GM20000 (cell line): ENCODE results near the gene STK4.
A peak's percentile ranks its signal among the peaks of the same experiment; 100 is the strongest.

Experiments
- DNase-seq: peaks from one replicate; pipeline ENCODE4 v3.0.0; 2012; ENCODE audit warnings: low spot score
- CTCF ChIP-seq: IDR thresholded peaks from 2 replicates; pipeline ENCODE4 v1.5.1; 2012; ENCODE audit warnings: mild to moderate bottlenecking, control low read depth; ENCODE audit errors: extremely low read depth, missing control alignments

STK4 gene

GRCh38 chr20:45101333-45101850, 135.1 kb downstream of the STK4 start:
- DNase-seq, result no peak

GRCh38 chr20:45103072-45103471, 136.8 kb downstream of the STK4 start:
- no peak for DNase-seq
- TF ChIP-seq CTCF, result no peak

More at GRCh38 chr20:45101333-45101850, 135.1 kb downstream of the STK4 start:
- TF ChIP-seq CTCF, result no peak

- DNase-seq, result no peak
- TF ChIP-seq CTCF, result no peak
These were observed 138.5 kb downstream of the STK4 start for GRCh38 chr20:45104786-45105185.

DNA sequence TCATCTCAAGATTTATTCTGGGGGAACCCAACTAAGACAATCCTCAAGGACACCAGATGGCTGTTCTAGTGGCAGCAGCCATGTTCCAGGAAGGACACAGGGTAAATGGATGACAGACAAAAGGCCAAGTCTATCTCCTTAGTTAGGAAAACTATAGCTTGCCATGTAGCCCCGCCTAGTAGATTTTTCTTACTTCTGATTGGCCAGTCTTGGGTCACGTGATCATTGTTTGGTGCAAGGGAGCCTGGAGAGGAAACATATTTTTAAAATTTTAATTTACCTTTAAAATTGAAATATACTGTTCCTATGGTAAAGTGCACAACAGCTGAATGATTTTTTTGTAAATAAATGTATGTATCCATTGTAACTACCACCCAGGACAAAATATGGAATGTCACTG, 139.0 kb downstream of the STK4 start:
- no peak for DNase-seq
- no peak for TF ChIP-seq CTCF

DNA sequence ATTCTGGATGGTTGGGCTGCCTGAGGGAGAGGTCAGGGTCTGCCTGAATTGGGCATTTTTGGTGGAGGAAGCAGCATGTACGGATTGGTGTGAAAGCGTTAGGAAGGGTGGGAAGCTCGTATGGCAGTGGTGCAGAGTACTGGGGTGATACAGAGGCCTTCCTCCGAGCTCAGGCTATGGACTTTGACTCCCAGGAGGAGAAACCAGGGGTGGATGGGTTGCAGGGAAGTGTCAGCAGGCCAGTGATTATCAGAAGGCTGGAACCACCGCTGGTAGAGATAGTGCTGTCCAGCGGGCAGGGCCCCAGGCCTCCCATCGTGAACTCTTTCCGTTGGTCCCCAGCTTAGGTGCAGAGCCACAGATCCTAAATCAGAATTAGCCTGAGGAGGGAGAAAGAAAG, 143.3 kb downstream of the STK4 start:
- DNase-seq, result peak; percentile 3
- no peak for TF ChIP-seq CTCF

- peak; percentile 2 for DNase-seq
- TF ChIP-seq CTCF, result no peak
These were observed 144.0 kb downstream of the STK4 start for GRCh38 chr20:45110301-45110700.

DNA sequence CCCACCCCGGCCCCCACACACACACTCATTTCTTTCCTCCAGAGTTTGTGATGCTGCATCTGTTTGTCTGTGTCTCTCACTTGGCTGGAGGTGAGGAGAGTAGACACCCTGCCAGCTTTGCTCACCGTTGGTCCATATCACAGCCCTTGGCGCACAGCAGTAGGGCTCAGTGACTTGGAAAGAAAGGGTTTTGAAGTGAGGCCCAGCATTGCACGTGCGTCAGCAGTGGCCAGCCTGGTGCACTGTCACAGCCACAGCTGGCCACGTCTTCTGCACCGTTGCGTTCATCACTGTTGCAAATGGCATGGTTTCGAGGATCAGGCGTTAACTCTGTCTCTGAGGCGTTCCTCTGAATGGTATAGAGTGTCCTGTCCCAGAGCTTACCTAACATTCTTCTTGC, 145.0 kb downstream of the STK4 start:
- no peak for TF ChIP-seq CTCF
- no peak for DNase-seq
